Measurements from ENCODE around the gene MMP17.

Gene MMP17

GRCh38 chr12:131830914-131831571 lies 2.9 kb downstream of the MMP17 start:
- peak; percentile 23 to 54 (median 42) for DNase-seq

- peak in 1 of 4 experiments; percentile 16 for DNase-seq
Measured at GRCh38 chr12:131831635-131832041, 3.4 kb downstream of the MMP17 start.

DNA sequence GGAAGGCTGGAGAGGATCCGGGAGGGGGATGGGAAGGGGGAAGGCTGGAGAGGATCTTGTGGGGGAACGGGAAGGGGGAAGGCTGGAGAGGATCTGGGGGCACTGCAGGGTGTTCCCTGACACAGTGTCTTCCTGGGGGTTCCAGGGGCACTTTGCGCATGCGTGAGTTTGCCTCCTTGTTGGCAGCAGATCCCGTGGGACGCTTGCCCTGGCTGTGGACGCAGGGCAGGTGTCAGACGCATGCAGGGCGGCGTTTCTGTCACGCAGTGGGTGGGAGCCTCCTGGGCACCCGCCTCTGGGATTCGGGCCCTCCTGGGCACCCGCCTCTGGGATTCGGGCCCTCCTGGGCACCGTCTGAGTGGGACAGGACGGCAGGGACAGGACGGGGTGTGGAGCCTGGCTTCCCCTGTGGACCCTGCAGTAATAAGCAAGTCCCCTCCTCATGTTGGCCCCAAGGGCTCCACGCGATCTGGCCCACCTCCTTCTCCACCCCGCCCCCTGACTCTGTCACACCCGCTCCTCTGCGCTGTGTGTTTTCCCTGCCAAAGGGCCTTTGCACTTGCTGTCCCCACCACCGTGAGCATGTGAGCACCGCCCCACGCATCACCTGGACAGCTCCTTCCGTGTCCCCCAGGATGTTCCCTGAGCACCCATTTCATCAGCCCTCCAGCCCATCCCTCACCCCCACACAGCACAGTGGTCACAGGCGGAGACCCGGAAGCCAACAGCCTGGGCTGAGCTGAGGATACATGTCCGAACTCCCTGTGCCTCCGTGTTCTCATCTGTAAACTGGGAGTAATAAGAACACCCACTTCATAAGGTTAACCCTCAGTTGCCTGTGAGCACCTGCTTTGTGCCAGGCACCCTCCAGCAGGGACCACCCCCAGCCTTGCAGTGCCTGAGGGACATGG lies 4.4 kb downstream of the MMP17 start:
- no peak for DNase-seq

DNA sequence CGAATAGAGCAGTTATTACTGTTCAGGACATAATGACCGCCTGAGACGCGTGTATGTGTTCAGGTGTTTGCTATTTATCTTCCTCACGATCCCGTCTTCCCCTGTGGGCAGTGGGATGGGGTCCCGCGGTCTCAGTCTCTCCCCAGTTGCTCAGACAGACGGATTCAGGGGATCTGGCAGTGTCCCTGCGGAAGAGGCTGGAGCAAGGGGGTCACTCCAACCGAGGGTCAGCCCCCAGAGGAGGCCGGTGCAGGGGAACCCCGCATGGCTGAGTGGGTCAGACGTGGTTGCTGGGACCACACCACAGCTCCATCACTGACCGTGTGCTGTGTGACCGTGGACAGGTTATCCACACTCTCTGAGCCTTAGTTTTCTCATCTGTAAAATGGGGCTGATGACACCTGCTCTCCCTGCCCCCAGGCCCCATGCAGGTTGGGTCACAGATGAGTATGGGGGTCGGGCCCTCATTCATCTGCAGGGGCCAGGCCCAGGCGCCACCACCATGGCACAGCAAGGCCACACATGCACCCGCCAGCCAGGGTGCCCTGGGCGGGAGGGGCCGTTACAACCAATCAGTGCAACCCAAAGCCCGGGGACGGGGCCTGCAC lies 5.2 kb downstream of the MMP17 start:
- no peak for DNase-seq

DNA sequence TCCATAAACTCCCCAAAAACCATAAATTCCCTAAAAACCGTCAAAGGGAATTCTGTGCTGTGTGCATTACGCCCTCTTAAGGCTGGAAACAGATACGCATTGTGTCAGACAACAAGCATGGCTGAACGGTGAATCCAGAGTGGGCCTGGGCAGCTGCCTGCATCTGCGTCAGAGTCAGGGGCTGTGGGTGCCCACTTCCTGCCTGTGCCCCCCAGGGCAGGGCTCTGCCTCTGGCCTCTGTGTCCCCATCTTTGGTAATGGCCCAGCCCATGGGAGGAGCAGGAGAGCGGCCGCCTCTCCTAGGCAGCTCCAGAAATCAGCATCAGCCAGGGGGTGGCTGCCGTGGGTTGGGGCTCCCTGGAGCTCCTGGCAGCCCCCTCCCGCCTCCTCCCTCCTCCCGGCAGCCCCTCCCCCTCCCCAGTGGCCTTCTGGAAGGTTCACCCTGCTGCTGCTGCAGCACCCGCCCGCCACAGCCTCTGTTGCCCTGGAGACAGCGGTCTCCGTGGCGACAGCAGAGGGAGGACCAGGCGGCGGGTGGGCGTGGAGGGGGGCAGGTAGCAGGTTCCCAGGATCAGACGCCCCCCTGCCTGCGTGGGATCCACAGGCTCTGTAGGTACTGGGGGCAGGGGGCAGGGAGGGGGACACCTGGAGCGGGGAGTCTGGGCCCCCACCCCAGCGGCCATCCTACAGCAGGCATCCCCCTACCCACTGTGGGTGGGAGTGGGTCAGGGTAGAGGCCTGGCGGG lies 5.9 kb downstream of the MMP17 start:
- DNase-seq, result no peak

DNA sequence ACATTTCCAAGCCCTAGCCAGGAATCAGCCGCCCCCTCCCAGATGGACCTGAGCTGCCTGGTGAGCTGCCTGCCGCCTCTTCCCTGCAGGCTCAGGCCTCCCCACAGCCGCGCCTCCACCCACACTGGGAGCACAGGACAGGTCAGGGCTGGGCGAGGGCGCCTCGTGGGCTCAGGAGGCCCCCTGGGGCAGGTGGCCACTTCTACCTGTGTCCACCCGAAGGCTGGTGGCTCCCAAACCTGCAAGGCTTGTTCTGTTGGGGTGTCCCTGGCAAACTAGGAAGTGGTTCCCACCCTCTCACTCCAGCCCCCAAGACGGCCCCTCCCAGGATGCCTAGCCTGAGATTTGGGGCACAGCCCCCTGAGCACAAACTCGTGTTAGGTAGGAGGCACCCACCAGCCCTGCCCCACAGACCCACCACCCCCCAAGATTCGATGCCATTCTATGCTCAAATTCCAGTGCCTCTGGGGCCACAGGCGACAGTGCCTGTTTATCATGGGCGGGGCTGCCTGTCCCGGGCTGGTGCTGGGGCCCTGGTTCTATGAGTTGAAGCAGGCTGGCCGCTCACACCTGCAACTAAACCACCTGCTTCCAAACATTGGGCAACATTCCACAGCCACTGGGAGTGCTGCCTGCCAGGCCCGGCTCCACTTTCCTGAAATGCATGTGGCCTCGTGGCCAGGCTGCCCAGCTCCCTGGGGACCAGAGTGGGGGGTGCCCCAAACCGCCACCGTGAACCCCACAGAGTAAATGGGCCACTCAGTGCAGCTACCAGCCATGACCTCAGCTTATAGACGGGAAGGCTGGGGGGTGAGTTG lies 6.8 kb downstream of the MMP17 start:
- DNase-seq, result no peak

DNA sequence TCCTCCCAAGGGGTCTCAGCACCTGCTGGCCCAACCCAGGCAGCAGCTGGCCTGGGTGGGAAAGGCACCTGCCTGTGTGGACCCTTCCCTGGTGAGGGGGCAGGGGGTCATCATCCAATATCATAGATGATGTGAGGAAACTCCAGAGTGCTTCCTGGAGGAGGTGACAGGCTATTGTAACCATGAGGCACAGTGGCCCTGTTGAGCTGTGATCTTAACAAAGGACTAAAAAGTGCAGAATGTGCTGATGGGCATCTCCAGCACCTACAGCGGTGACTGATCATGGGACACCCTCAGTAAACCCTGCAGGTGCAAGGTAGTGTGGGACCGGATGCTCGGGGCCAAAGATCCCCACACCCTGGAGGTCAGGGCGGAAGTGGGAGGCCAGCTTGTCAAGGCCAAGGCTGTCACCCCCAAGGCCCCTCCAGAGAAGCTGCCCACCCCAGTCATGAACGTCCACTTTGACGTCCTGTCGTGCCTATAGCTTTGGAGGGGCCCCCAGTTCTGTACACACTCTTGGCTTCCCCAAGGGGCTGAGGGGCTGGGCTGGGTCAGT lies 7.5 kb downstream of the MMP17 start:
- DNase-seq, result no peak

DNA sequence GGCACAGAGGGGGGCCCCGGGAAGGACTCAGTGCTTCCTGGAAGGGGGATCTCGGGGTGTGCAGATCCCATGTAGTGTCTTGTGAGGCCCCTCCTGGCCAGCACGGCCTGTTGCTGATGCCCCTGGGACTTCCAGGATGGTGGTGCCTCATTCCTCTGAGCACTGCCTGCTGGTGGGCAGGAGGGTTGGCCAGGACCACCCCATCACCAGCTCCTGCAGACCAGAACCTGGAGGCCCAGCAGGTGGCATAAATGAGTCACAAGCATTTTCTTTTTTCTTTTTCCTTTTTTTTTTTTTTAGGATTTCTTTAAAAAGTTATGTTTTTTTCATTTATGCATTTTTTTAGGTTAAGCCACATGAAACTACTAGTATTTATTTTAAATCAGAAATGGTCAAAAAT lies 8.0 kb downstream of the MMP17 start:
- DNase-seq, result no peak

- DNase-seq, result no peak
Measured at GRCh38 chr12:131836714-131837397, 8.7 kb downstream of the MMP17 start.

- DNase-seq, result no peak
Measured at GRCh38 chr12:131840643-131841416, 12.6 kb downstream of the MMP17 start.

GRCh38 chr12:131841547-131841946 lies 13.4 kb downstream of the MMP17 start:
- DNase-seq, result no peak

- no peak for DNase-seq
Measured at GRCh38 chr12:131842169-131842568, 14.0 kb downstream of the MMP17 start.

DNA sequence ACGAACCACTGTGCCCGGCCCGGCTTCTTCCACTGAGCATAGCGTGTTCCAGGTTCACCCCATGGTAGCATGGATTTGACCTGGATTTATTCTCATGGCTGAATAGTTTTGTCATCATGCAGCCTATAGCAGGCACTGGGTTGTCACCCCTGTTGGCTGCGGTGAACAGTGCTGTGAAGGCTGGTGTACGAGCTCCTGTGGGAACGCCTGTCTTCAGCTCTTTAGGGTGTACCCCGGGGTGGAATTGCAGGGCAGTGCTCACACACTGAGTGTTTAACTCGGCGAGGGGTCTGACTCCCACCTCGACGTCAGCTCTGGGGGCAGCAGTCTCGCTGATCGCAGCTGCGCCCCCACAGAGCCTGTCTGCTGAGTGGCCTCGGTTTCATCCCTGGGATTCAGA lies 15.3 kb downstream of the MMP17 start:
- DNase-seq, result no peak

DNA sequence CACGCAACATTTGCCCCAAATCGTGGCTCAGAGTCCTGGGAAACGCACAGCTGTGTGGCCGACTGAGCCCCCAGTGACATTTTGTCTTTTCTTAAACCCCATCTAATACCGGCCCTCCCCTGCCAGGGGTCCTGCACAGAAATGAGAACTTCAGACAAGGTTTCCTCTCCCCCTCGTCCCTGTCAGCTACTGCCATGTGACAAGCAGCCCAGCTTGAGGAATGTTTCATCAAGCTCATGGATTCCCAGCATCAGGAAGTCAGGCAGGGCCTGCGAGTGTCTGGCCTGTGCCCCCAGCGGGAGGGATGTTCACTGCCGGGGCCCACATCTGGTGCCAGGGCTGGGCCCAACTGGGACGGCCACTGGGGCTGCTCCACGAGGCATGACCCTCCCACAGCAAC lies 15.9 kb downstream of the MMP17 start:
- DNase-seq, result no peak

DNA sequence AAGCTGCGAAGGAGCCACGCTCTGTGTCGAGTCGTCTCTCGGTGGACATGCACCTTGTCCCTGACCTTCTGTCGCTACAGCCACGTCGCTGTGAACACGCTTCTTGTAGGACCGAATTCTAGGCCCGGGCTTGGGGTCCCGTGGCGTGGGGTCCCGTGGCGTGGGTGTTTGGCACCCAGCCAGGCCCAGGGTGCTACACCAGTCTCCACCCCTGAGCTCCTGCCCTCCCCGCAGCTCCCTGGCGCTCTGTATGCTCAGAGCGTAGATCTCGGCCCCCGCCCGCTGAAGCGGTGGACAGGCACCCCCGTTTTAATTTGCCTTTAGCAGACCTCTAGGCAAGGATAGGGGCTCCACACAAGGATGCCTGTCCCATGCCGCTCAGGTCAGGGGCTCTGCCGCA lies 16.5 kb downstream of the MMP17 start:
- DNase-seq, result no peak

DNA sequence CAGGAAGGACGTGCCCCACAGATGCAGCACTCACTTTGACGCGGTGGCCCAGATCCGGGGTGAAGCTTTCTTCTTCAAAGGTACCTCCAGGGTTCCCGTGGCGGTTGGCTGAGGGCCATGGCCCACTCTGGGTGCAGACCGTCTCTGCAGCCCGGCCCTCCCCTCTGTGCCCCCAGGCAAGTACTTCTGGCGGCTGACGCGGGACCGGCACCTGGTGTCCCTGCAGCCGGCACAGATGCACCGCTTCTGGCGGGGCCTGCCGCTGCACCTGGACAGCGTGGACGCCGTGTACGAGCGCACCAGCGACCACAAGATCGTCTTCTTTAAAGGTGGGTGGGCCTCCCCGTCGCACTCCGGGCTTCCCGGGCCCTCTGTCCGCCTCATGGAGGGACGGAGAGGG lies 16.9 kb downstream of the MMP17 start:
- no peak for DNase-seq

DNA sequence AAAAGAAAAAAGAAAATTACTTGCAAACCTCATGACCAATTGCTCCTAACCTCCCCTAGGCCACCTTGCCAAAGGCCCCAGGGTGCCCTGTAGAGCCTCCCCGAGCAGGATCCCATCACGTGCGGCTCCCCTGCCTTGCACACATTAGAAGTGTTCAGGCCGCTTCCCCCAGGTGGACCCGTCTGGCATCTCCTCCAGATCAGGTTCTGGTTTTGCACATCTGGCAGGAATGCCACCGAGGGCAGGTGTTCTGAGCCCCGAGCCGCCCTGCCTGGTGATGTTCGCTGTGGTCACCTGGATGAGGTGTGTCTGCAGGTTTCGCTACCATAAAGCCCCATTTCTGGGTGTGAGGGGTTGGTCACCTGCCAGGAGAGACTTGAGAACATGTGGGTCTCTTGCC lies 19.3 kb downstream of the MMP17 start:
- DNase-seq, result no peak

- no peak for DNase-seq
Measured at GRCh38 chr12:131848753-131849152, 20.6 kb downstream of the MMP17 start.

DNA sequence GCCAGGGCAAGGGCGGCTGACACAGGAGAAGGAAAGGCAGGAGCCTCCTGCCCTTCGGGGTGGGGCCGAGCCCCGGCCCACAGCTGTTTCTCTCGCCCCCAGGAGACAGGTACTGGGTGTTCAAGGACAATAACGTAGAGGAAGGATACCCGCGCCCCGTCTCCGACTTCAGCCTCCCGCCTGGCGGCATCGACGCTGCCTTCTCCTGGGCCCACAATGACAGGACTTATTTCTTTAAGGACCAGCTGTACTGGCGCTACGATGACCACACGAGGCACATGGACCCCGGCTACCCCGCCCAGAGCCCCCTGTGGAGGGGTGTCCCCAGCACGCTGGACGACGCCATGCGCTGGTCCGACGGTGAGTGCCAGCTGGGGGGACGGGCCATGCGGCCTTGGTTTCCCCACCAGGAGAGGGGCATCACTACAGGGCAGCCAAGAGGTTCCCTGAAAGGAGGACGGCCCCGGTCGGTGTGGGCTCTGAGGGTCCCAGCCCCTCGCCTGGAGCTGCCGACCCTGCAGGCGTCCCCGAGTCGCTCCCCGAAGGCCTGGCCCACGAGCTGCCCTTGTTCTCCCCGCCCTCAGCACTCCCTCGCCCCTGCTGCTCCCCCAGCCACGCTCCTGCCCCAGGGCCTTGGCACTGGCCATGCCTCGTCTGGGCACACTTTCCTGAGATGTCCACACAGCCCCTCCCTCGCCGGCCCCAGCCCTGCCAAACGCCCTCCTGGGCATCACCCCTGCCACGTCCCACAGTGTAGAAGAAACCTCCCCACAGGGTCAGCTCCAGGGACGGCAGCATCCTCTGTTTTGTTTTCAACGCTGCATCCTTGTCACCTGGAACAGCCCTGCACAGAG lies 21.7 kb downstream of the MMP17 start:
- no peak for DNase-seq

Data from suppressor macrophage (primary cell).